Ascending aorta (tissue), 2 donors: ENCODE results near the gene BICDL1. TPM values are rescaled to one million over a fixed set of nuclear protein-coding genes. Genes with fewer than 3 reads are reported as not detected.

Source experiments
- DNase-seq, 2 donors: peaks; one replicate each; pipeline ENCODE4 v3.0.0-alpha.2; 2019; ENCODE audit warnings: low spot score in 2 of 2
- H3K27ac ChIP-seq, 2 donors: fragments of 200-600 bp; sonication (generic); one replicate each; pipeline ENCODE4 v1.5.1; 2016 to 2017; ENCODE audit warnings: mild to moderate bottlenecking in 1 of 2
- H3K27me3 ChIP-seq: fragments of 200-600 bp; sonication (generic); one replicate; pipeline ENCODE4 v1.5.1; 2017
- H3K36me3 ChIP-seq, 2 donors: fragments of 200-600 bp; sonication (generic); one replicate each; pipeline ENCODE4 v1.5.1; 2016
- H3K4me1 ChIP-seq, 2 donors: fragments of 200-600 bp; sonication (generic); one replicate each; pipeline ENCODE4 v1.5.1; 2016 to 2017; ENCODE audit warnings: mild to moderate bottlenecking in 1 of 2
- H3K4me3 ChIP-seq, 2 donors: fragments of 200-600 bp; sonication (generic); one replicate each; pipeline ENCODE4 v1.5.1; 2016 to 2017; ENCODE audit warnings: mild to moderate bottlenecking in 1 of 2
- H3K9me3 ChIP-seq, 2 donors: fragments of 200-600 bp; sonication (generic); one replicate each; pipeline ENCODE4 v1.5.1; 2016
- CTCF ChIP-seq, 3 experiments: fragments of 200-600 bp in 2 of 3; fragments of 450-650 bp in 1 of 3; sonication (generic) in 2 of 3; IDR thresholded peaks; one replicate each; pipeline ENCODE4 v1.5.1; 2016 to 2019; ENCODE audit warnings: antibody characterized with exemption in 3 of 3, mild to moderate bottlenecking in 1 of 3, moderate library complexity in 1 of 3
- intact Hi-C: fragments of 100-400 bp; cut with DNase I; formaldehyde crosslinking; loops from one replicate; pipeline ENCODE4 v1.15.1; 2023
- total RNA-seq: library from RNA; depleted of rRNA; stranded (reverse); fragments of >200 nt; gene quantifications from one replicate; pipeline ENCODE4 v1.1.0, GENCODE V29; 2016

The BICDL1 gene
- total RNA-seq, 1 donor from 2014 or later = not detected

- intact Hi-C loops = no loop called here
- no peak for DNase-seq
- Histone ChIP-seq H3K27me3 (no peaks in the 10 kb centered on the region), H3K9me3 (no peaks in the 10 kb centered on the region), H3K4me3 (no peak overlapping the region), H3K4me1 (no peaks in the 10 kb centered on the region), H3K27ac (no peak overlapping the region), H3K36me3 (no peaks in the 10 kb centered on the region)
- no peak for TF ChIP-seq CTCF (IDR thresholded peaks at IDR 0.05)
These were observed 83.6 kb downstream of the BICDL1 start for GRCh38 chr12:120072472-120073249.

- no peaks in the 10 kb centered on the region for H3K27me3 ChIP-seq
These were observed 86.1 kb downstream of the BICDL1 start for GRCh38 chr12:120075034-120075616.

GRCh38 chr12:120076651-120077050 is 87.6 kb downstream of the BICDL1 start:
- Histone ChIP-seq H3K9me3 (no peaks in the 10 kb centered on the region), H3K36me3 (no peaks in the 10 kb centered on the region), H3K27me3 (no peaks in the 10 kb centered on the region), H3K4me1 (no peaks in the 10 kb centered on the region), H3K27ac (no peak overlapping the region), H3K4me3 (no peak overlapping the region)
- intact Hi-C loops = no loop called here
- TF ChIP-seq CTCF (IDR thresholded peaks at IDR 0.05) = no peak
- DNase-seq = no peak

More at GRCh38 chr12:120075034-120075616, 86.1 kb downstream of the BICDL1 start:
- no peak for DNase-seq
- Histone ChIP-seq H3K9me3 (no peaks in the 10 kb centered on the region), H3K4me3 (no peak overlapping the region), H3K27ac (no peak overlapping the region), H3K36me3 (no peaks in the 10 kb centered on the region), H3K4me1 (no peaks in the 10 kb centered on the region)
- intact Hi-C loops = no loop called here
- no peak for TF ChIP-seq CTCF (IDR thresholded peaks at IDR 0.05)

GRCh38 chr12:120077260-120077659 is 88.2 kb downstream of the BICDL1 start:
- no peak overlapping the region for H3K4me3 ChIP-seq
- TF ChIP-seq CTCF (IDR thresholded peaks at IDR 0.05) = no peak
- no peak for DNase-seq

GRCh38 chr12:120078868-120079267 is 89.8 kb downstream of the BICDL1 start:
- no peak for DNase-seq
- Histone ChIP-seq H3K9me3 (no peaks in the 10 kb centered on the region), H3K36me3 (no peaks in the 10 kb centered on the region), H3K27me3 (no peaks in the 10 kb centered on the region), H3K27ac (no peak overlapping the region), H3K4me3 (no peak overlapping the region), H3K4me1 (no peaks in the 10 kb centered on the region)
- TF ChIP-seq CTCF (IDR thresholded peaks at IDR 0.05) = no peak
- intact Hi-C loops = no loop called here

More at GRCh38 chr12:120077260-120077659, 88.2 kb downstream of the BICDL1 start:
- Histone ChIP-seq H3K27ac (no peak overlapping the region), H3K9me3 (no peaks in the 10 kb centered on the region), H3K27me3 (no peaks in the 10 kb centered on the region), H3K36me3 (no peaks in the 10 kb centered on the region), H3K4me1 (no peaks in the 10 kb centered on the region)
- intact Hi-C loops = no loop called here
